SH-SY5Y (cell line): Measurements from ENCODE around the gene PNMA8A.

Source experiments
- GATA2 ChIP-seq: IDR thresholded peaks from 2 replicates; pipeline ENCODE4 v1.6.1; 2011; ENCODE audit warnings: mild to moderate bottlenecking, low read depth, low read length
- GATA3 ChIP-seq: IDR thresholded peaks from 2 replicates; pipeline ENCODE4 v1.6.1; 2011; ENCODE audit warnings: low read depth, mild to moderate bottlenecking, low read length, moderate library complexity

DNA sequence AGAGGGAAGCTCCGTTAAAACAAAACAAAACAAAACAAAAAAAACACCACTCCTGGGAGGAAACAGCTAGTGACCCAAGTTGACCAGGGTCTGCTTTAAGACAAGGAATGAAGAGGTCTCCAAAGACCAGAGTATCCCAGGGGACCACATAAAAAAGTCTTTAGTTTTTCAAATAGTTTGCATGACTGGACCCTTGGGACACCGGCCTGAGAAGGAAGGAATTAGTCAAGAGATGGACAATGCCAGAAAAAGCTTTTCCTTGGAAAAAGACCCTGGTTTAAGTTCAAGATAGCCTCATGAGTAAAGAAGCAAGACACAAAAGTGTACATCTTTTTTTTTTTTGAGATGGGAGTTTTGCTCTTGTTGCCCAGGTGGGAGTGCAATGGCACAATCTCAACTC is 36.8 kb upstream of the PNMA8A start:
- TF ChIP-seq GATA3 (no peak), GATA2 (no peak)
